ENCODE results near the gene MICAL3.

Gene MICAL3

GRCh38 chr22:17778412-17778976 is 245.9 kb downstream of the MICAL3 start:
- TF ChIP-seq CTCF (IDR thresholded peaks at IDR 0.05; ENCODE audit: low read depth, low read length) = no peak
- in situ Hi-C loops (cut with HindIII; ENCODE audit: low sequenced_read_pairs) = no loop called here
- H3K4me3 ChIP-seq (ENCODE audit: low read depth, low read length) = no peak overlapping the region
- no peak for DNase-seq (ENCODE audit: low read depth, low spot score)

GRCh38 chr22:17777717-17778044 is 246.7 kb downstream of the MICAL3 start:
- no peak for DNase-seq (ENCODE audit: low read depth, low spot score)
- no peak for TF ChIP-seq CTCF (IDR thresholded peaks at IDR 0.05; ENCODE audit: low read depth, low read length)
- no peak overlapping the region for H3K4me3 ChIP-seq (ENCODE audit: low read depth, low read length)
- in situ Hi-C loops (cut with HindIII; ENCODE audit: low sequenced_read_pairs) = no loop called here

GRCh38 chr22:17777005-17777716 is 247.2 kb downstream of the MICAL3 start:
- in situ Hi-C loops (cut with HindIII; ENCODE audit: low sequenced_read_pairs) = no loop called here
- no peak overlapping the region for H3K4me3 ChIP-seq (ENCODE audit: low read depth, low read length)
- no peak for DNase-seq (ENCODE audit: low read depth, low spot score)
- TF ChIP-seq CTCF (IDR thresholded peaks at IDR 0.05; ENCODE audit: low read depth, low read length) = no peak

- DNase-seq (ENCODE audit: low read depth, low spot score) = no peak
- TF ChIP-seq CTCF (IDR thresholded peaks at IDR 0.05; ENCODE audit: low read depth, low read length) = no peak
- no peak overlapping the region for H3K4me3 ChIP-seq (ENCODE audit: low read depth, low read length)
- in situ Hi-C loops (cut with HindIII; ENCODE audit: low sequenced_read_pairs) = no loop called here
Measured at GRCh38 chr22:17775781-17776465, 248.4 kb downstream of the MICAL3 start.

- H3K4me3 ChIP-seq (ENCODE audit: low read depth, low read length) = no peak overlapping the region
- in situ Hi-C loops (cut with HindIII; ENCODE audit: low sequenced_read_pairs) = no loop called here
- TF ChIP-seq CTCF (IDR thresholded peaks at IDR 0.05; ENCODE audit: low read depth, low read length) = no peak
- no peak for DNase-seq (ENCODE audit: low read depth, low spot score)
Measured at GRCh38 chr22:17774926-17775685, 249.3 kb downstream of the MICAL3 start.

GRCh38 chr22:17774206-17774925 is 250.0 kb downstream of the MICAL3 start, which contains the start of gene BID:
Gene BID (minus strand): TSS chr22:17774469. CDS start chr22:17750116, 24,353 bp downstream.
- no peak for TF ChIP-seq CTCF (IDR thresholded peaks at IDR 0.05; ENCODE audit: low read depth, low read length)
- in situ Hi-C loops (cut with HindIII; ENCODE audit: low sequenced_read_pairs) = no loop called here
- DNase-seq (ENCODE audit: low read depth, low spot score) = no peak
- peak within 1 kb of the TSS; percentile 61 for H3K4me3 ChIP-seq (ENCODE audit: low read depth, low read length)

Data from astrocyte of the spinal cord (primary cell).